Smooth muscle cell of the brain vasculature (primary cell): ENCODE measurements around the gene SLC17A9.

Source experiments
- DNase-seq: peaks from one replicate; pipeline ENCODE4 v3.0.0-alpha.2; 2012; ENCODE audit warnings: low read depth, low spot score

Gene SLC17A9, protein sequence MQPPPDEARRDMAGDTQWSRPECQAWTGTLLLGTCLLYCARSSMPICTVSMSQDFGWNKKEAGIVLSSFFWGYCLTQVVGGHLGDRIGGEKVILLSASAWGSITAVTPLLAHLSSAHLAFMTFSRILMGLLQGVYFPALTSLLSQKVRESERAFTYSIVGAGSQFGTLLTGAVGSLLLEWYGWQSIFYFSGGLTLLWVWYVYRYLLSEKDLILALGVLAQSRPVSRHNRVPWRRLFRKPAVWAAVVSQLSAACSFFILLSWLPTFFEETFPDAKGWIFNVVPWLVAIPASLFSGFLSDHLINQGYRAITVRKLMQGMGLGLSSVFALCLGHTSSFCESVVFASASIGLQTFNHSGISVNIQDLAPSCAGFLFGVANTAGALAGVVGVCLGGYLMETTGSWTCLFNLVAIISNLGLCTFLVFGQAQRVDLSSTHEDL

DNA sequence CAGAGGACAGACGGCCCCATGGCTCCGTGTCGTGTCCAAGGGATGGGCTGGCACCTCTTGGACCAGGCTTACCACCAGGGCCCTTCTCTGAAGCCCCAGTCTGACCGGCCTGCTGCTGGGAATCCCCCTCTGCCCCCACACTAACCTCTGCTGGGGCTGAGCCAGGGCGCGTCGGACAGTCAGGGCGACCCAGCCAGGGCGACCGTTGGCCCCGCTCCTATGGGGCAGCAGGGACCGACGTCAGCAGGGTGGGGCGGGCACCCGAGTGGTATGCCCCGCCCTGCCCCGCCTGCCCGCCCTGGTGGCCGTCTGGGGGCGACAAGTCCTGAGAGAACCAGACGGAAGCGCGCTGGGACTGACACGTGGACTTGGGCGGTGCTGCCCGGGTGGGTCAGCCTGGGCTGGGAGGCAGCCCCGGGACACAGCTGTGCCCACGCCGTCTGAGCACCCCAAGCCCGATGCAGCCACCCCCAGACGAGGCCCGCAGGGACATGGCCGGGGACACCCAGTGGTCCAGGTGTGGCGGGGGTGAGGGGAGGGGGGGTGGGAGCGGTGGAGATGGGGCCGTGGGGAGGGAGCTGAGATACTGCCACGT lies at the start of gene SLC17A9:
TSS of gene SLC17A9 (plus strand) at position 337 of the 595 bp plus-strand sequence. CDS start at position 459, 122 bp downstream.
- no peak for DNase-seq

DNA sequence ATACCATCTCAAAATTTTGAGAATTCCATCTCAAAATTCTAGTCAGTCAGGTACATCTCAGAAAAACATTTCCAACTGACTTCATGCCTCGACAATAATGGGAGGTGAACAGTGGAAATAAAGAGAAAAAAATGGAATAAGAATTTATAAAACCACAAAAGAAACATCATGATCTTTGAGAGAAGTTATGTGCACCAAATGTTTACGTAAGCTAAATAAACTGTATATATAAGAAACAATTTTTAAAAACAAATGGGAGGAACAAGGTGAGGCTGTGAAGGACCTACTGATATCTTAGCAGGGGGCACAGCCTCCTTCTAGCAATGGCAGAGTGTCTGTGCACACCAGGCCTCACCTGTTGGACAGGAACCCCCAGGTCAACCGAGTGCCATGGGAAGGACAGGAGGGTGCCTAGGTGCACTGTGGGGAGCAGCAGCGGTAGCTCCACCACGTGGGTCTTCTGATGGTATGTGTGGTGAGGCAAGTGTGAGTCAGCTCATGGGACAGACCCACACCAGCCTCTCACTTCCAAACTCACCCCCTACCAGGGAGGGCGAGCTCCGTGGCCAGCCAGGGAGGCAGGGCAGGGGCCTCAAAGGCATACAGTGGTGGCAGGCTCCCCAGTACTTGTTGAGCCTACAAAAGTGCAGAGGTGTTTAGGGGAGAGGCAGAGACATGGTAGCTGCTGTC lies 49.4 kb upstream of the SLC17A9 start:
- DNase-seq = no peak

GRCh38 chr20:62905536-62906117 lies 46.9 kb upstream of the SLC17A9 start:
- no peak for DNase-seq

DNA sequence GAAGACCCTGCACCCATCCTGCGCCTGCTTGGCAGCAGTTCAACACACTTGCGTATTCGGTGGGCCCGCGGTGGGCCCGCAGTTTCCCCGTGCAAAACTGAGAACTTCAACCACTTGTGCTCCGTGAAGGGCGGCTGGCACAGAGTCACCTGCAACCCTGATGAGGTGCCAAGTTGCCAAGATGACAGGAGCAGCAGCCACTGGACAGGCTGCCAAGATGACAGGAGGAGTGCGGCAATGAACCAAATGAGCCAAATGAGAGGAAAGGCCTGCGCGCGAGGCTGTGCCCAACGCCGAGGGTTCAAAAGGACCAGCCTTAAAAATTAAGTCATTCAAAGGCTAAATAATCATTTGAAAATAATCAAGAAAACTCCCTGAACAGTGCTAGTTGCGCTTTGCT lies 46.3 kb upstream of the SLC17A9 start:
- no peak for DNase-seq

GRCh38 chr20:62906647-62907375 lies 45.7 kb upstream of the SLC17A9 start:
- DNase-seq = no peak

DNA sequence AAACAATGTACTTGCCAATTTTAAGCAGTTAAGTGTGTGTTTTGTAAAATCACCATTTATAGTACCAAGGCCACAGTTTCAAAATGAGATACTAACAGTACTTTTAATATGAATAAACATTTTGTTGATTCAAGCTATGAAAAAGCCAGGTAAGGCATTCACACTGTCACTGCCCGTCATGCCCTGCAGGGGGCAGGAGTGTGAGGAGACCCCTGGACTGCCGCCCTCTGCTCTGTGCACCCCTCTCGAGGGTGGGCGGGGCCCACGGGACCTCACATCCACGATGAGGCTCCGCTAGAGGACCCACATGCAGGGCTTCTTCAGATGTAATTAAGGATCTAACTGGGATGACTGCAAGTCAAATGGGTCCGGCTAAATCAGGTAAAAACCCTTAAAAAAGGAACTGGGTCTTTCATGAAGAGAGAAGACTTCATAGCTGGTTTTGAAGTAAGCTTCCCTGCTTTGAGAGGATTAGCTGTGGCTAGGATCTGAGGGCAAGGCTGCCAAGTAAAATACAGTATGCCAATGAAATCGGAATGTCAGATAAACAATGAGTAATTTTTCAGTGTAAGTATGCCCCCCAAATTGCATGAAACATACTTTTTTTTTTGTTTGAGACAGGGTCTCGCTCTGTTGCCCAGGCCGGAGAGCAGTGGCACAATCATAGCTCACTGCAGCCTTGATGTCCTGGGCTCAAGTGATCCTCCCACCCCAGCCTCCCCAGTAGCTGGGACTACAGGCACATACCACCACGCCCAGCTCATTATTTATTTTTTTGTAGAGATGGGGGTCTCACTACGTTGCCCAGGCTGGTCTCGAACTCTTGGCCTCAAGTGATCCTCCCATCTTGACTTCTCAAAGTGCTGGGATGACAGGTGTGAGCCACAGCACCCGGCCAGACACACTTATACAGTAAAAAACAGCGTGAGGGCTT lies 44.9 kb upstream of the SLC17A9 start:
- DNase-seq = no peak

DNA sequence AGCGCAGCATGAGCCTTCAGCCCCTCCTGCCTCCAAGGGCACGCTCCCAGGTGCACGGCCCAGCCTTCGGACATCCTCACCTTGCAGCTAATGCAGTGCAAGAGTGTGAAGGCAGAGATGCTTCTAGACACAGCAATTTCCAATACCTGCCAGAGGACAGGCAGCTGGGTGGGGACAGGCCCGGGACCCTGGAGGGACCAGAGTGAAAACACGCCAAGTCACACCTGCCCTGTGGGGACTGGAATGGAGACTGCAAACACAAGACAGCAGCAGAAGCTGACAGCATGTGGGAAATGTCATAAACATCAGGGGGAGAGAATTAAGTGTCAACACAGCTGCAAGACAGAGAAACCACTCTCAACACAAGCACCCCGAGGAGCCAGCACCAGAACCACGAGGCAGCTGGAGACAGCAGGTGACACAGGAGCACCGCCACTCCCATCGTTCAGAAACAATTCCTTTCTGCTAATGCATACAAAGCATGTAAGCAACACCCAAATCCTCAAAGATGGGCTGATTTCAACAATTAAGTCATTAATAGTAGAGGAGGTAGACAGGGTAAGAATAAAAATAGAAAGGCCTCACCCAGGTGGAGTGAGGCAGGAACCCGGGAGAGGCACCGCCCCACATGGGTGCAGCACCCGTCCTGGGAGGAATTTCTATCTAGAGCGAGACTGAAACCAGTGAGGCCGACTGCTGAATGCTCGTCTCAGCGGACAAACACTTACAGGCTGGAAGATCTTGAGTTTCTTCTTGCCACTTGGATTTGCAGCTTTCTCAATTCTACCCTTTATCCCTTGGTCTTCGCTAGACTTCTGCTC lies 43.3 kb upstream of the SLC17A9 start:
- DNase-seq = no peak

DNA sequence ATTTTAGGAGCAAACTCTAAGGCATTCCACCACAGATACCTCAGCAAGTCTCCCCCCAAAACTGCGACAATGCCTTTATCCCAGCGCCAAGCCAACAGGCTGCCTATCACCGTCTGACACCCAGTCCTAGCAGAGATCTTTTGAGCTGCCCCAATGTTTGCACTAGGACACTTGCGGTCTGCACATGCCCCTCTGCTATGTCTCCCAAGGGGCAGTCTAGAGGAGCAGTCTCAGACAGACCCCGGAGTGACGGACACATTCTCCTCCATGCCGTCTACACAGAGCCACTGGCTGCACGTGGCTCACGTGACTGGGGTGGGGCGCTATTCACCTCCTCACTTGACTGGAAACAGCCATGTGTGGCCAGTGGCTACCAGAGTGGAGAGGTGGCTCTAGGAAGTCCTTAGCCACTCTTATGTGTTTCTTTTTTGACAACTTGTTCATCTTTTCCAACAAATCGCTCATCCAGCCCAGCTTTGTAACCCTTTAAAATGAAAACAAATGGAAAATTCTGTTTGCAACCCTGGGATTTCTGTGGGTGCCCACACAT lies 42.2 kb upstream of the SLC17A9 start:
- DNase-seq = no peak

DNA sequence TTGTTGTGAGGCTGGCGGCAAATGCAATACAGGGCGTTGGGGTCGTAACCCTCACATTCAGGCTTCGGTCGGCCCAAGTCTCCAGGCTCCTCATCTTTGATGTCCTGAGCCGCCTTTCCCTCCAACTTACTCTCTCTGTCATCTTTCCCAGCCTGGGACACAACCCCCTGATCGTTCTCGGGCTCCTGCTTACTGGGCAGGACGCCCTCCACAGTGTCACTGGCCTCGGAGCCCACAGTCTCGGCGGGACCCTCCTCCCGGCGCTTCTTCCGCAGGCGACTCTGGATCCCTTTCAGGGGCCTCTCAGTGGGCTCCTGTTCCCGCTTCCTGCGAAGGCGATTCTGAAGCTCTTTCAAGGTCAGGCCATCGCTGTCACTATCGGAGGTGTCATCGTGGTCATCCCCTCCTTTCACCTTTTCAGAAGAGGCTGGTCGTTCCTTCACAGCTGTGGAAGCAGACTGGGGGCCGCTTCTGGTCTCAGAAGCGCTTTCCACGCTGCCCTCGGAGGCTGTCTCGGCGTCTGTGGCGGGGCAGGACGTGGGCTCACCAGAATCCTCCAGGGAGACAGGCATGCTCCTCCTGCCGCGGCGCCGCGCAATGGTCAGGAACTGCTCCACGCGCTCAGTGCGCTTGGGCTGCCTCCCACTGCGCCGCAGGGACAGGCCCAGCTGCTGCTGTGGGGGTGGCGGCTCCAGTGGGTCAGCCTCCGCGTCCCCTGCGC lies 41.6 kb upstream of the SLC17A9 start:
- no peak for DNase-seq

GRCh38 chr20:62911701-62912280 lies 40.7 kb upstream of the SLC17A9 start:
- DNase-seq = no peak

- no peak for DNase-seq
These were observed 39.4 kb upstream of the SLC17A9 start for GRCh38 chr20:62913043-62913630.

DNA sequence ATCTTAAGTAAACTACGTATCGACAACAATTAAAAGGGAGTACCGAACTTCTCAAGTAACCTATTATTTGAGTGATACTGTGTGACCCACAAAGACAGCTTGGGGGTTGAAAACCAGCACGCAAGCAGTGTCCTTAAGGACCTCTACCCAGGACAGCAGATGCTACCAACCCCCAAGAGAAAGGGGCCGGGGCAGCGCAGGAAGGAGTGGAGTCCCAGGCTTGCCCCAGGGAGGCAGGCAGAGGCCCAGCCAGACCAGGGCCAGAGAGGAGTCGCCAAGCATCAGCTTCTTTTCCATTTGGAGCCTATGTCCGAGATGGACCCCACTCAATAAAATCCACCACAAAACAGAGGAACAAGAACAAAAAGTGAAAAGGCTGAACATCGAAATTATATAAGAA lies 38.1 kb upstream of the SLC17A9 start:
- DNase-seq = no peak

GRCh38 chr20:62914970-62915457 lies 37.5 kb upstream of the SLC17A9 start:
- no peak for DNase-seq

DNA sequence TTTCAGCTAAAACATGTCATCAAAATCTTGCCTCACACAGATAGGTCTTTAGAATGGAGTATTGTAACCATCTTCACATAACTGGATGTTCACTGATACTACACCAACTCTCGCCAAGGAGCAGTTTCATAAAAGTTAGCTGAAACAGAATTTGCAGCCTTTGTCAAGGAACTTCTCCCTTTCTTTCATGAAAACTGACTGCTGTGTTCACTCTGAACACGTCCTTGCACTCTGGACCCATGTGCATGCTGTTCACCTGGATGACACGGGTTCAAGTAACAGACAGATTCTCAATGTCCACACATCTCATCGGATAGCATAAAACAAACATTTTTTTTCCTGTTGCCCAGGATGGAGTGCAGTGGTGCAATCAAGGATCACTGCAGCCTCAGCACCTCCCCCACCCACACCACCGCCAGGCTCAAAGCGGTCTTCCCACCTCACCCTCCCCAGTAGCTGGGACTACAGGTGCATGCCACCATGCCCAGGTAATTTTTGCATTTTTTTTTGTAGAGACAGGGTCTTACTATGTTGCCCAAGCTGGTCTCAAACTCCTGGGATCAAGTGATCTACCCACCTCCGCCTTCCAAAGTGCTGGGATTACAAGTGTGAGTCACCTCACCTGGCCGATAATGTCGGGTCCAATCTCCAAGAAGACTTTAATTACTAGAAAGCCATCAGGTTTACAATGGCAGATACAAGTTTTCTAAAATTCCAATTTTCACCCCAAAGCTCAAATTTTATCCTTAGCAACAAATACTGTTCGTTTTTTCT lies 35.6 kb upstream of the SLC17A9 start:
- no peak for DNase-seq

DNA sequence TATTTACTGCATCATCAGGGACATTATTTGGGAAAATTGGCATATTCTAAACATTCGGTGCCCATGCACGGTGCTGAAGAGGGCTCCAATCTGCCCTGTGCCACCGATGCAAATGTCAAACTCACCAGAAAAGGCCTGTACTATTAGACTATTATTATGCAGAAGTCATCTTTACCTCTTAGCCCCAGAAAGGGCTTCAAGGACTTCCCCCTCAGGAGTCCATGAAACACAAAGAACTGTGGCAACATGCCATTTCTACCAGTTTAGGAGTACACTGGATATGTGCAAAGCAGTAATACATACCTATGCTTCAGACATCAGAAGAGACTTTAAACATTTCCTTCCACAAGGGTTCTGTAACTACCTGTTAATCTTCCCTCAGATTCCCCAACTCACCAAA lies 34.8 kb upstream of the SLC17A9 start:
- DNase-seq = no peak

GRCh38 chr20:62918147-62918546 lies 34.4 kb upstream of the SLC17A9 start:
- DNase-seq = no peak

DNA sequence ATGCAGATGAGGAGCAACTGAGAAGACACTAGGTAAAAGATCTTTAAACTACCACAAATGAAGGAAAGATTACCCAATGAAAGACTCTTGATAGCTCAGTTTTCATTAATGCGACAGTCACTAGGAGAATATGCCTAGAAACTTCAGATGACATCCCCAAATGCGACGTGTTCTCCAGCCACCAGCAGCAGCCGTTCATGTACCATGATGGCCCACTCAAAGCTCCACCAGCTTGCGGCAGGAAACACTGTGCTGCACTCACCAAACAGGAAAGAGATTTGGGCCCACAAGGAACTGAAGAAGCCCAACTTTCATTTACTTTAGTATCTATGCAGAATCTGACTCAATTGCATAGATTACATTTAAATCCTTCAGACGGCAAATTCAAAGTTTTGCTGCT lies 33.7 kb upstream of the SLC17A9 start:
- DNase-seq = no peak
